Right lobe of liver (tissue), 4 donors: ENCODE data around the gene CLEC5A.

Experiments
- POLR2A ChIP-seq: fragments of 450-650 bp; IDR thresholded peaks from one replicate; pipeline ENCODE4 v1.6.1; 2017; ENCODE audit warnings: antibody characterized with exemption, mild to moderate bottlenecking
- TF ChIP-seq, protein P1 (sequence below), 4 donors: fragments of 200-600 bp in 3 of 4; fragments of 450-650 bp in 1 of 4; IDR thresholded peaks; one replicate each; pipeline versions ENCODE4 v1.5.1 to v1.8.0; 2016 to 2022; ENCODE audit warnings: antibody characterized with exemption in 4 of 4, mild to moderate bottlenecking in 2 of 4
- donor health status: DM: no; HTN: no; CAD: no.
- donor health status: DM: no; HTN: no; CAD: no.
- donor health status: DM: no; HTN: yes; CAD: no.

DNA sequence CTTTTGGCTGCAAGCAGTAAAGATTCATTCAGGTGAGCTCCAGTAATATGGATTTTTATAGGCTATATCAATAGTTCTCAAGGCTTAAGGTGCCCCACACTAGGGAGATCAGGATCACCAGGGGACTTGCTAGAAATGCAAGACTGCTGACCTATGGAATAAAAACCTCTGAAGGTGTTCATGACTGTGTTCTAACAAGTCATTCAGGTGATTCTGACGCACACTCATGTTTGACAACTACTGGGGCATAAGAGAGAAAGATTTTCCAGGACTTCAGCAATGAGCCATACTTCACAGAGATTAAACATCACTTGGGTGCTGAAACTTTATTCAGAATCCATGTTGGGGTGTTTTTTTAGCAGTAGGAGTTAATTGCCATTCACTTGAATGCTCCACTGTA is 31.6 kb upstream of the CLEC5A start:
- no peak for TF ChIP-seq POLR2A
- TF ChIP-seq, protein P1, sequence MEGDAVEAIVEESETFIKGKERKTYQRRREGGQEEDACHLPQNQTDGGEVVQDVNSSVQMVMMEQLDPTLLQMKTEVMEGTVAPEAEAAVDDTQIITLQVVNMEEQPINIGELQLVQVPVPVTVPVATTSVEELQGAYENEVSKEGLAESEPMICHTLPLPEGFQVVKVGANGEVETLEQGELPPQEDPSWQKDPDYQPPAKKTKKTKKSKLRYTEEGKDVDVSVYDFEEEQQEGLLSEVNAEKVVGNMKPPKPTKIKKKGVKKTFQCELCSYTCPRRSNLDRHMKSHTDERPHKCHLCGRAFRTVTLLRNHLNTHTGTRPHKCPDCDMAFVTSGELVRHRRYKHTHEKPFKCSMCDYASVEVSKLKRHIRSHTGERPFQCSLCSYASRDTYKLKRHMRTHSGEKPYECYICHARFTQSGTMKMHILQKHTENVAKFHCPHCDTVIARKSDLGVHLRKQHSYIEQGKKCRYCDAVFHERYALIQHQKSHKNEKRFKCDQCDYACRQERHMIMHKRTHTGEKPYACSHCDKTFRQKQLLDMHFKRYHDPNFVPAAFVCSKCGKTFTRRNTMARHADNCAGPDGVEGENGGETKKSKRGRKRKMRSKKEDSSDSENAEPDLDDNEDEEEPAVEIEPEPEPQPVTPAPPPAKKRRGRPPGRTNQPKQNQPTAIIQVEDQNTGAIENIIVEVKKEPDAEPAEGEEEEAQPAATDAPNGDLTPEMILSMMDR (IDR thresholded peaks at IDR 0.05) = no peak
